ENCODE measurements around the gene PDZRN3.

- TF ChIP-seq, protein P1, sequence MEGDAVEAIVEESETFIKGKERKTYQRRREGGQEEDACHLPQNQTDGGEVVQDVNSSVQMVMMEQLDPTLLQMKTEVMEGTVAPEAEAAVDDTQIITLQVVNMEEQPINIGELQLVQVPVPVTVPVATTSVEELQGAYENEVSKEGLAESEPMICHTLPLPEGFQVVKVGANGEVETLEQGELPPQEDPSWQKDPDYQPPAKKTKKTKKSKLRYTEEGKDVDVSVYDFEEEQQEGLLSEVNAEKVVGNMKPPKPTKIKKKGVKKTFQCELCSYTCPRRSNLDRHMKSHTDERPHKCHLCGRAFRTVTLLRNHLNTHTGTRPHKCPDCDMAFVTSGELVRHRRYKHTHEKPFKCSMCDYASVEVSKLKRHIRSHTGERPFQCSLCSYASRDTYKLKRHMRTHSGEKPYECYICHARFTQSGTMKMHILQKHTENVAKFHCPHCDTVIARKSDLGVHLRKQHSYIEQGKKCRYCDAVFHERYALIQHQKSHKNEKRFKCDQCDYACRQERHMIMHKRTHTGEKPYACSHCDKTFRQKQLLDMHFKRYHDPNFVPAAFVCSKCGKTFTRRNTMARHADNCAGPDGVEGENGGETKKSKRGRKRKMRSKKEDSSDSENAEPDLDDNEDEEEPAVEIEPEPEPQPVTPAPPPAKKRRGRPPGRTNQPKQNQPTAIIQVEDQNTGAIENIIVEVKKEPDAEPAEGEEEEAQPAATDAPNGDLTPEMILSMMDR (IDR thresholded peaks at IDR 0.05; ENCODE audit: extremely low read depth in 1 of 2, insufficient read depth in 1 of 2, low read depth in 1 of 2, low read length in 2 of 2): no peak
- TF ChIP-seq FOS (IDR thresholded peaks at IDR 0.05; ENCODE audit: borderline replicate concordance, insufficient read depth, low read length) (no peak), POLR2AphosphoS5 (IDR thresholded peaks at IDR 0.05; ENCODE audit: insufficient read depth, low read depth, low read length) (no peak), POLR2A (IDR thresholded peaks at IDR 0.05; ENCODE audit: low read depth, low read length) (no peak)
Observed at GRCh38 chr3:73465926-73466325, 158.8 kb downstream of the PDZRN3 start.
